ENCODE measurements around the gene PREPL.

DNA sequence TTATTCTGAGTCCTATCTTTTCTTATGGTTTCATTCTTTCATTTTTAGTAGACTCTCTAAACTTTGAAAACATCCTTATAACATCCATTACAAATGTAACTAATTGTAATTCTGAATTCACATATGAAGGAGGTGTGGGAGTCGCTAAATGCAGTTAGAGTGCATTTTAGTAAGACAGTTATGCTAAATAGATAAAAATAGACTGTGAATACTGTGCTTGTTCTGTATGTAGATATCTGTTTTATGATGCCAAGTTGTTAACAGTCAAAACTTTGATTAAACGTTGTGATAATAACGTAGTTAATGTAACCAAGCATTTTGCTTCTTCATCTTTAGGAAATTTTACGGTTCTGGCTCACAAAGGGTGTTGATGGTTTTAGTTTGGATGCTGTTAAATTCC is 61.7 kb downstream of the PREPL start:
- TF ChIP-seq CTCF (IDR thresholded peaks at IDR 0.05; ENCODE audit: insufficient read depth, low read length, poor library complexity, severe bottlenecking) (no peak), EZH2phosphoT487 (conservative IDR thresholded peaks at IDR 0.05; ENCODE audit: low read length) (no peak)

Measured in SU-DHL-6 (cell line).